ENCODE results near the gene SPAG16. TPM values are rescaled to one million over a fixed set of nuclear protein-coding genes. Genes with fewer than 3 reads are reported as not detected.

The SPAG16 gene
- total RNA-seq, 1 experiment from 2014 or later, result 17.3 TPM

GRCh38 chr2:214004463-214004862, 720.2 kb downstream of the SPAG16 start:
- Mint-ChIP-seq H3K36me3 (ENCODE audit: insufficient read depth in 1 of 3, low read depth in 3 of 3) (peaks cover 6 to 18% (median 9%) of the 10 kb centered on the region in 3 experiments; a peak in 6 of 7 replicates), H3K4me1 (peaks cover 11 to 12% of the 10 kb centered on the region in 2 experiments), H3K9me3 (peaks cover 13 to 14% of the 10 kb centered on the region in 2 experiments), H3K27me3 (ENCODE audit: low read depth) (no peaks in the 10 kb centered on the region), H3K27ac (peak overlapping the region in 1 of 3 experiments; percentile 19; a peak in 2 of 7 replicates), H3K4me3 (no peak overlapping the region)
- WGBS (ENCODE audit: extremely low coverage, insufficient read length, low lambda C conversion rate), result no CpG with 5 or more reads among the region's 6 CpGs
- Histone ChIP-seq H2BK15ac (ENCODE audit: low read depth, low read length) (no peak overlapping the region), H3K4me1 (ENCODE audit: insufficient read depth, low read length) (no peaks in the 10 kb centered on the region), H3K23me2 (ENCODE audit: insufficient read length, low read depth, low read length, poor library complexity, severe bottlenecking) (no peaks in the 10 kb centered on the region), H3K18ac (ENCODE audit: insufficient read length, low read depth, low read length) (no peak overlapping the region), H3K27me3 (ENCODE audit: insufficient read depth, low read length) (no peaks in the 10 kb centered on the region), H3T11ph (ENCODE audit: low read length) (no peak overlapping the region), H3K9ac (ENCODE audit: extremely low read depth, insufficient read length, low read length) (no peak overlapping the region), H3K23ac (ENCODE audit: insufficient read length, low read depth, low read length) (no peak overlapping the region), H3K79me2 (ENCODE audit: insufficient read depth, low read length) (no peaks in the 10 kb centered on the region), H3K4ac (ENCODE audit: low read depth, low read length) (no peak overlapping the region), H3K4me2 (ENCODE audit: insufficient read depth, insufficient read length, low read length) (no peak overlapping the region), H4K91ac (ENCODE audit: insufficient read length, low read depth, low read length) (no peak overlapping the region), H2BK12ac (ENCODE audit: insufficient read length, low read depth, low read length) (no peak overlapping the region), H3K79me1 (ENCODE audit: insufficient read depth, low read depth, low read length, poor library complexity, severe bottlenecking) (no peaks in the 10 kb centered on the region), H3K9me3 (ENCODE audit: control insufficient read depth, low read depth, low read length) (no peaks in the 10 kb centered on the region), H3K56ac (ENCODE audit: insufficient read length, low read depth, low read length) (no peak overlapping the region), H3K27ac (ENCODE audit: insufficient read length, low read depth, low read length) (no peak overlapping the region), H2AK5ac (ENCODE audit: insufficient read length, low read length) (no peak overlapping the region), H3K14ac (ENCODE audit: insufficient read depth, low read length) (no peak overlapping the region), H2BK20ac (ENCODE audit: low read depth, low read length, poor library complexity, severe bottlenecking) (no peak overlapping the region), H2BK120ac (ENCODE audit: low read depth, low read length, poor library complexity, severe bottlenecking) (no peak overlapping the region), H2BK5ac (ENCODE audit: insufficient read length, low read length) (no peak overlapping the region), H2AFZ (ENCODE audit: low read length) (no peak overlapping the region), H4K20me1 (ENCODE audit: control insufficient read depth, insufficient read depth, insufficient read length) (no peaks in the 10 kb centered on the region), H4K5ac (ENCODE audit: insufficient read length, low read depth, low read length) (no peak overlapping the region), H4K8ac (replicated peaks; ENCODE audit: insufficient read length, low read depth, low read length) (no peak overlapping the region)
- TF ChIP-seq CTCF (conservative IDR thresholded peaks at IDR 0.05), result no peak
- no peak for DNase-seq

All from H9 (cell line).